SK-N-SH (cell line): ENCODE data around the gene FAP. TPM values are rescaled to one million over a fixed set of nuclear protein-coding genes. Genes with fewer than 3 reads are reported as not detected.

Source experiments
- CTCF ChIA-PET: fragments of 300-600, 350-600 bp; formaldehyde crosslinking; extraction: SDS; loops from one replicate; lab custom pipeline; 2021; lab: Yijun Ruan, JAX
- POLR2A ChIA-PET: fragments of 350-600 bp; sonication (Branson Sonifier 250); formaldehyde crosslinking; extraction: SDS; loops from one replicate; lab custom pipeline; 2020; ENCODE audit warnings: antibody characterized with exemption, inconsistent platforms; lab: Yijun Ruan, JAX
- DNase-seq: peaks from one replicate; pipeline ENCODE4 v3.0.0; 2012
- H2AFZ ChIP-seq: fragments of 200-600 bp; sonication (generic); 2 replicates; pipeline ENCODE4 v1.8.1; 2016; ENCODE audit warnings: antibody characterized with exemption, mild to moderate bottlenecking, low read depth
- H3F3A ChIP-seq: fragments of 200-600 bp; sonication (generic); replicated peaks from 2 replicates; pipeline ENCODE3; 2016; ENCODE audit warnings: antibody characterized with exemption, mild to moderate bottlenecking; ENCODE audit not compliant: insufficient read depth
- H3K27ac ChIP-seq, 2 experiments: fragments of 200-500 bp in 1 of 2; fragments of 200-600 bp in 1 of 2; sonication (Bioruptor generic) in 1 of 2; sonication (generic), shearing (Covaris generic) in 1 of 2; 2 replicates each; pipeline versions ENCODE4 v1.5.1 to v1.6.1; 2014 to 2016; ENCODE audit warnings: low read depth in 2 of 2, inconsistent platforms in 1 of 2, low read length in 1 of 2, mild to moderate bottlenecking in 1 of 2, mixed read lengths in 1 of 2
- H3K27me3 ChIP-seq: fragments of 200-600 bp; sonication (generic), shearing (Covaris generic); 2 replicates; pipeline ENCODE4 v1.6.1; 2016; ENCODE audit warnings: mixed run types; ENCODE audit not compliant: insufficient read depth
- H3K36me3 ChIP-seq, 2 experiments: fragments of 200-500 bp in 1 of 2; fragments of 200-600 bp in 1 of 2; sonication (Bioruptor generic) in 1 of 2; sonication (generic) in 1 of 2; replicated peaks in 1 of 2; 2 replicates each; pipeline versions ENCODE3 to v1.5.1; 2014 to 2016; ENCODE audit warnings: low read length in 1 of 2, mild to moderate bottlenecking in 1 of 2; ENCODE audit not compliant: insufficient read depth in 2 of 2, control insufficient read depth in 1 of 2
- H3K4me1 ChIP-seq, 2 experiments: fragments of 200-500 bp in 1 of 2; fragments of 200-600 bp in 1 of 2; sonication (Bioruptor generic) in 1 of 2; sonication (generic), shearing (Covaris generic) in 1 of 2; 2 replicates each; pipeline versions ENCODE4 v1.5.1 to v1.6.1; 2014 to 2016; ENCODE audit warnings: low read depth in 1 of 2, low read length in 1 of 2, mixed run types in 1 of 2; ENCODE audit not compliant: insufficient read depth in 2 of 2, control insufficient read depth in 1 of 2
- H3K4me2 ChIP-seq: fragments of 200-600 bp; sonication (generic), shearing (Covaris generic); 2 replicates; pipeline ENCODE4 v1.6.1; 2017; ENCODE audit warnings: mixed run types
- H3K4me3 ChIP-seq, 2 experiments: fragments of 200-500 bp in 1 of 2; fragments of 200-600 bp in 1 of 2; sonication (Bioruptor generic) in 1 of 2; sonication (generic), shearing (Covaris generic) in 1 of 2; 2 replicates each; pipeline versions ENCODE4 v1.5.1 to v1.8.1; 2014 to 2016; ENCODE audit warnings: low read depth in 2 of 2, inconsistent platforms in 1 of 2, low read length in 1 of 2, mild to moderate bottlenecking in 1 of 2, mixed read lengths in 1 of 2, moderate library complexity in 1 of 2
- H3K79me2 ChIP-seq: fragments of 200-600 bp; sonication (generic); 2 replicates; pipeline ENCODE4 v1.8.1; 2017; ENCODE audit warnings: mild to moderate bottlenecking; ENCODE audit not compliant: insufficient read depth
- H3K9ac ChIP-seq: fragments of 200-600 bp; sonication (generic); 2 replicates; pipeline ENCODE4 v1.6.1; 2017; ENCODE audit warnings: mixed run types
- H3K9me2 ChIP-seq: fragments of 200-600 bp; sonication (generic); 2 replicates; pipeline ENCODE4 v1.6.1; 2017; ENCODE audit warnings: mixed run types
- H3K9me3 ChIP-seq: fragments of 200-600 bp; sonication (generic); 2 replicates; pipeline ENCODE4 v1.6.1; 2017; ENCODE audit warnings: mixed run types, mild to moderate bottlenecking, moderate library complexity
- H4K20me1 ChIP-seq: fragments of 200-600 bp; sonication (generic); 2 replicates; pipeline ENCODE4 v1.6.1; 2017; ENCODE audit warnings: mild to moderate bottlenecking, mixed run types; ENCODE audit not compliant: insufficient read depth
- CHD2 ChIP-seq: fragments of 150-350 bp; IDR thresholded peaks from 2 replicates; pipeline ENCODE4 v1.6.1; 2018; ENCODE audit warnings: low read length; ENCODE audit not compliant: partially characterized antibody
- ELF1 ChIP-seq: IDR thresholded peaks from 2 replicates; pipeline ENCODE4 v1.4.0; 2012
- FOSL2 ChIP-seq: IDR thresholded peaks from 2 replicates; pipeline ENCODE4 v1.4.0; 2012; ENCODE audit warnings: low read depth, mild to moderate bottlenecking, moderate library complexity, borderline replicate concordance
- FOXM1 ChIP-seq: IDR thresholded peaks from 2 replicates; pipeline ENCODE4 v1.4.0; 2012; ENCODE audit warnings: low read depth, mild to moderate bottlenecking
- POLR2AphosphoS5 ChIP-seq: IDR thresholded peaks from 2 replicates; pipeline ENCODE4 v1.6.1; 2012; ENCODE audit warnings: low read depth, low read length
- RCOR1 ChIP-seq: fragments of 150-350 bp; IDR thresholded peaks from 2 replicates; pipeline ENCODE4 v1.6.1; 2017; ENCODE audit warnings: antibody characterized with exemption, low read length
- RXRA ChIP-seq: IDR thresholded peaks from 2 replicates; pipeline ENCODE4 v1.4.0; 2012; ENCODE audit warnings: low read depth, mild to moderate bottlenecking, borderline replicate concordance
- SIN3A ChIP-seq: IDR thresholded peaks from 2 replicates; pipeline ENCODE4 v1.6.1; 2012; ENCODE audit warnings: low read depth, mild to moderate bottlenecking, low read length, moderate library complexity, borderline replicate concordance
- TAF1 ChIP-seq: IDR thresholded peaks from 2 replicates; pipeline ENCODE4 v1.6.1; 2012; ENCODE audit warnings: low read depth, mild to moderate bottlenecking, low read length, moderate library complexity, borderline replicate concordance
- WGBS: methylation state at CpG from one replicate; pipeline ENCODE4 v1.1.6; 2017; ENCODE audit warnings: low lambda C conversion rate; 5-methylcytosine and 5-hydroxymethylcytosine counted together
- polyA plus RNA-seq, 3 experiments: library from polyadenylated mRNA; depleted of rRNA; stranded (reverse); fragments of >200 nt; gene quantifications; 2 replicates each; pipeline ENCODE4 v1.2.3, GENCODE V29; 2012
- TF ChIP-seq, protein P1 (sequence below): fragments of 150-350 bp; IDR thresholded peaks from 2 replicates; pipeline ENCODE4 v1.6.1; 2016; ENCODE audit warnings: mild to moderate bottlenecking, low read depth, low read length
- TF ChIP-seq, protein P2 (sequence below): IDR thresholded peaks from 2 replicates; pipeline ENCODE4 v1.4.0; 2012; ENCODE audit warnings: low read depth, borderline replicate concordance
- TF ChIP-seq, protein P3 (sequence below): fragments of 200-600 bp; sonication (generic); IDR thresholded peaks from 2 replicates; pipeline ENCODE4 v1.6.1; 2017; ENCODE audit warnings: antibody characterized with exemption, mild to moderate bottlenecking, moderate library complexity
- TF ChIP-seq, protein P4 (sequence below): IDR thresholded peaks from 2 replicates; pipeline ENCODE4 v1.4.0; 2012; ENCODE audit warnings: low read depth, borderline replicate concordance

The FAP gene
- polyA plus RNA-seq, 1 of the 3 experiments (the other 2 are of a cell fraction), result 36.9 TPM

DNA sequence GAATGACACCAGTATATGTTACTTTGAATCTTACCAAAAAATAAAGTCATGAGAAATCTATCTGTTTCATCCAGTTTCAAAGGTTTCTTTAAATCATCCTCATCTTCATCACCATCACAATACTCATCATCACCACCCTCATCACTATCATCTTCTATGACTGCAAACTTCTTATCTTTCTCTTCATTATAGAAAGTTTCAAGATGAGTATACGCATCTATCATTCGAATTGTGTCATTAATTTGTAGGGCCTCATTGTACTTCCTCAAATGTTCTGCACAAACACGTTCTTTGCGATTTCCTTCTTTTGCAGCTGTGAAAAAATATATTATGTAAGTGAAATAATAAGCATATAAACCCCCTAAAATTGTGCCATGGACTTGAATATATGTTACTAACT lies 34.1 kb upstream of the FAP start:
- H3K4me3 ChIP-seq, result no peak overlapping the region
- H3K4me2 ChIP-seq, result no peak overlapping the region
- no peak overlapping the region for H2AFZ ChIP-seq
- no peak overlapping the region for H3K9ac ChIP-seq
- CTCF ChIA-PET, result interaction anchor here (1.4 to 5.2 kb wide), 2 partner anchors 21 to 24 kb away, joined by 6 to 22 read pairs; no protein-coding TSS in a partner anchor
- TF ChIP-seq, protein P1, sequence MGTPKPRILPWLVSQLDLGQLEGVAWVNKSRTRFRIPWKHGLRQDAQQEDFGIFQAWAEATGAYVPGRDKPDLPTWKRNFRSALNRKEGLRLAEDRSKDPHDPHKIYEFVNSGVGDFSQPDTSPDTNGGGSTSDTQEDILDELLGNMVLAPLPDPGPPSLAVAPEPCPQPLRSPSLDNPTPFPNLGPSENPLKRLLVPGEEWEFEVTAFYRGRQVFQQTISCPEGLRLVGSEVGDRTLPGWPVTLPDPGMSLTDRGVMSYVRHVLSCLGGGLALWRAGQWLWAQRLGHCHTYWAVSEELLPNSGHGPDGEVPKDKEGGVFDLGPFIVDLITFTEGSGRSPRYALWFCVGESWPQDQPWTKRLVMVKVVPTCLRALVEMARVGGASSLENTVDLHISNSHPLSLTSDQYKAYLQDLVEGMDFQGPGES, result no peak
- TF ChIP-seq, protein P2, sequence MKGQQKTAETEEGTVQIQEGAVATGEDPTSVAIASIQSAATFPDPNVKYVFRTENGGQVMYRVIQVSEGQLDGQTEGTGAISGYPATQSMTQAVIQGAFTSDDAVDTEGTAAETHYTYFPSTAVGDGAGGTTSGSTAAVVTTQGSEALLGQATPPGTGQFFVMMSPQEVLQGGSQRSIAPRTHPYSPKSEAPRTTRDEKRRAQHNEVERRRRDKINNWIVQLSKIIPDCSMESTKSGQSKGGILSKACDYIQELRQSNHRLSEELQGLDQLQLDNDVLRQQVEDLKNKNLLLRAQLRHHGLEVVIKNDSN, result no peak
- TF ChIP-seq CHD2 (no peak), SIN3A (no peak), FOSL2 (no peak), FOXM1 (no peak), RXRA (no peak), POLR2AphosphoS5 (no peak), TAF1 (no peak), ELF1 (no peak), RCOR1 (no peak)
- TF ChIP-seq, protein P3, sequence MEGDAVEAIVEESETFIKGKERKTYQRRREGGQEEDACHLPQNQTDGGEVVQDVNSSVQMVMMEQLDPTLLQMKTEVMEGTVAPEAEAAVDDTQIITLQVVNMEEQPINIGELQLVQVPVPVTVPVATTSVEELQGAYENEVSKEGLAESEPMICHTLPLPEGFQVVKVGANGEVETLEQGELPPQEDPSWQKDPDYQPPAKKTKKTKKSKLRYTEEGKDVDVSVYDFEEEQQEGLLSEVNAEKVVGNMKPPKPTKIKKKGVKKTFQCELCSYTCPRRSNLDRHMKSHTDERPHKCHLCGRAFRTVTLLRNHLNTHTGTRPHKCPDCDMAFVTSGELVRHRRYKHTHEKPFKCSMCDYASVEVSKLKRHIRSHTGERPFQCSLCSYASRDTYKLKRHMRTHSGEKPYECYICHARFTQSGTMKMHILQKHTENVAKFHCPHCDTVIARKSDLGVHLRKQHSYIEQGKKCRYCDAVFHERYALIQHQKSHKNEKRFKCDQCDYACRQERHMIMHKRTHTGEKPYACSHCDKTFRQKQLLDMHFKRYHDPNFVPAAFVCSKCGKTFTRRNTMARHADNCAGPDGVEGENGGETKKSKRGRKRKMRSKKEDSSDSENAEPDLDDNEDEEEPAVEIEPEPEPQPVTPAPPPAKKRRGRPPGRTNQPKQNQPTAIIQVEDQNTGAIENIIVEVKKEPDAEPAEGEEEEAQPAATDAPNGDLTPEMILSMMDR, result no peak
- TF ChIP-seq, protein P4, sequence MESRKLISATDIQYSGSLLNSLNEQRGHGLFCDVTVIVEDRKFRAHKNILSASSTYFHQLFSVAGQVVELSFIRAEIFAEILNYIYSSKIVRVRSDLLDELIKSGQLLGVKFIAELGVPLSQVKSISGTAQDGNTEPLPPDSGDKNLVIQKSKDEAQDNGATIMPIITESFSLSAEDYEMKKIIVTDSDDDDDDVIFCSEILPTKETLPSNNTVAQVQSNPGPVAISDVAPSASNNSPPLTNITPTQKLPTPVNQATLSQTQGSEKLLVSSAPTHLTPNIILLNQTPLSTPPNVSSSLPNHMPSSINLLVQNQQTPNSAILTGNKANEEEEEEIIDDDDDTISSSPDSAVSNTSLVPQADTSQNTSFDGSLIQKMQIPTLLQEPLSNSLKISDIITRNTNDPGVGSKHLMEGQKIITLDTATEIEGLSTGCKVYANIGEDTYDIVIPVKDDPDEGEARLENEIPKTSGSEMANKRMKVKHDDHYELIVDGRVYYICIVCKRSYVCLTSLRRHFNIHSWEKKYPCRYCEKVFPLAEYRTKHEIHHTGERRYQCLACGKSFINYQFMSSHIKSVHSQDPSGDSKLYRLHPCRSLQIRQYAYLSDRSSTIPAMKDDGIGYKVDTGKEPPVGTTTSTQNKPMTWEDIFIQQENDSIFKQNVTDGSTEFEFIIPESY, result no peak
- no peaks in the 10 kb centered on the region for H3K27me3 ChIP-seq
- no peaks in the 10 kb centered on the region for H3K9me2 ChIP-seq
- H3K79me2 ChIP-seq, result no peaks in the 10 kb centered on the region
- no peaks in the 10 kb centered on the region for H3K36me3 ChIP-seq
- POLR2A ChIA-PET, result no interaction called here
- no peaks in the 10 kb centered on the region for H3F3A ChIP-seq
- H3K27ac ChIP-seq, result no peak overlapping the region
- H3K9me3 ChIP-seq, result no peaks in the 10 kb centered on the region
- DNase-seq, result no peak
- H4K20me1 ChIP-seq, result no peaks in the 10 kb centered on the region
- H3K4me1 ChIP-seq, result no peaks in the 10 kb centered on the region
- WGBS, result 81% methylated on average over 4 of the region's 4 CpGs
